A172 (cell line): Measurements from ENCODE around the gene TADA2A. TPM values are rescaled to one million over a fixed set of nuclear protein-coding genes. Genes with fewer than 3 reads are reported as not detected.
"Not testable (repeated sequence)": the region's sequence is repeated elsewhere in the genome, so short reads cannot be mapped to it uniquely, and the experiment has no call there.

Experiments used
- DNase-seq: peaks from one replicate; pipeline ENCODE4 v3.0.0-alpha.2; 2015; ENCODE audit warnings: low spot score
- total RNA-seq: library from RNA; depleted of rRNA; stranded (reverse); fragments of >200 nt; shearing (Covaris generic); gene quantifications from 2 replicates; pipeline ENCODE4 v1.2.3, GENCODE V29; 2014

TADA2A gene
- total RNA-seq, 1 experiment from 2014 or later: 29.1 TPM

- no peak for DNase-seq
Observed at GRCh38 chr17:37492167-37492566, 85.5 kb downstream of the TADA2A start.

- DNase-seq: peak; percentile 90
Observed at GRCh38 chr17:37493249-37494027, 86.8 kb downstream of the TADA2A start.

- no peak for DNase-seq
Observed at GRCh38 chr17:37494401-37494831, 87.7 kb downstream of the TADA2A start.

GRCh38 chr17:37494971-37495370 is 88.3 kb downstream of the TADA2A start:
- DNase-seq: no peak

- DNase-seq: no peak
Observed at GRCh38 chr17:37500378-37500777, 93.7 kb downstream of the TADA2A start.

GRCh38 chr17:37502009-37502936 is 95.6 kb downstream of the TADA2A start:
- DNase-seq: no peak

GRCh38 chr17:37503148-37503547 is 96.5 kb downstream of the TADA2A start:
- no peak for DNase-seq

- DNase-seq: no peak
Observed at GRCh38 chr17:37505333-37505732, 98.6 kb downstream of the TADA2A start.

- DNase-seq: peak; percentile 40
Observed at GRCh38 chr17:37506678-37507077, 100.0 kb downstream of the TADA2A start.

GRCh38 chr17:37507111-37507510 is 100.4 kb downstream of the TADA2A start:
- no peak for DNase-seq

- no peak for DNase-seq
Observed at GRCh38 chr17:37510056-37510455, 103.4 kb downstream of the TADA2A start.

- DNase-seq: not testable (repeated sequence)
Observed at GRCh38 chr17:37511642-37512041, 105.0 kb downstream of the TADA2A start.

GRCh38 chr17:37512442-37513068 is 105.9 kb downstream of the TADA2A start:
- no peak for DNase-seq

- no peak for DNase-seq
Observed at GRCh38 chr17:37513711-37514110, 107.0 kb downstream of the TADA2A start.

GRCh38 chr17:37516127-37516571 is 109.5 kb downstream of the TADA2A start:
- peak; percentile 86 for DNase-seq

GRCh38 chr17:37517881-37518280 is 111.2 kb downstream of the TADA2A start:
- no peak for DNase-seq

GRCh38 chr17:37518826-37519225 is 112.1 kb downstream of the TADA2A start:
- peak; percentile 15 for DNase-seq

- peak; percentile 52 for DNase-seq
Observed at GRCh38 chr17:37519251-37519985, 112.7 kb downstream of the TADA2A start.

GRCh38 chr17:37520174-37520573 is 113.5 kb downstream of the TADA2A start:
- no peak for DNase-seq

GRCh38 chr17:37521821-37522220 is 115.1 kb downstream of the TADA2A start:
- DNase-seq: no peak

GRCh38 chr17:37523715-37524219 is 117.1 kb downstream of the TADA2A start:
- no peak for DNase-seq
